Activated naive CD8-positive, alpha-beta T cell treated with anti-CD3 and anti-CD28 coated beads, Interleukin-2, amount 50 U/mL, for 16 hours (primary cell): ENCODE measurements around the gene PGLYRP1.

Source experiments
- DNase-seq: peaks from one replicate; pipeline ENCODE4 v3.0.0-alpha.2; 2020; ENCODE audit warnings: low read depth, low spot score

The PGLYRP1 gene

GRCh38 chr19:46032597-46033025, 9.8 kb upstream of the PGLYRP1 start:
- no peak for DNase-seq

GRCh38 chr19:46031781-46032596, 9.1 kb upstream of the PGLYRP1 start:
- DNase-seq: no peak

- no peak for DNase-seq
Measured at GRCh38 chr19:46030812-46031550, 8.1 kb upstream of the PGLYRP1 start.

- no peak for DNase-seq
Measured at GRCh38 chr19:46025835-46026234, 3.0 kb upstream of the PGLYRP1 start.

GRCh38 chr19:46023311-46023779, 492 bp upstream of the PGLYRP1 start:
- no peak for DNase-seq

GRCh38 chr19:46022061-46022430, 807 bp downstream of the PGLYRP1 start:
- DNase-seq: no peak

GRCh38 chr19:46021531-46022041, 1.3 kb downstream of the PGLYRP1 start:
- DNase-seq: no peak

- no peak for DNase-seq
Measured at GRCh38 chr19:46020819-46021125, 2.1 kb downstream of the PGLYRP1 start.

GRCh38 chr19:46019270-46019669, 3.6 kb downstream of the PGLYRP1 start:
- DNase-seq: no peak

- no peak for DNase-seq
Measured at GRCh38 chr19:46018729-46019251, 4.1 kb downstream of the PGLYRP1 start.

- DNase-seq: no peak
Measured at GRCh38 chr19:46017874-46018675, 4.8 kb downstream of the PGLYRP1 start.

- no peak for DNase-seq
Measured at GRCh38 chr19:46017095-46017429, 5.8 kb downstream of the PGLYRP1 start.

GRCh38 chr19:46016426-46017094, 6.3 kb downstream of the PGLYRP1 start:
- peak; percentile 54 for DNase-seq

GRCh38 chr19:46015687-46016425, 7.0 kb downstream of the PGLYRP1 start:
- DNase-seq: no peak

GRCh38 chr19:46014941-46015686, 7.7 kb downstream of the PGLYRP1 start:
- peak; percentile 41 for DNase-seq

GRCh38 chr19:46014534-46014933, 8.3 kb downstream of the PGLYRP1 start:
- no peak for DNase-seq

GRCh38 chr19:46009530-46010510, 13.0 kb downstream of the PGLYRP1 start:
- peak; percentile 29 for DNase-seq

GRCh38 chr19:46006411-46006810, 16.4 kb downstream of the PGLYRP1 start:
- DNase-seq: no peak
